Smooth muscle cell of the coronary artery (primary cell): ENCODE results near the gene PRR29. TPM values are rescaled to one million over a fixed set of nuclear protein-coding genes. Genes with fewer than 3 reads are reported as not detected.

Experiments
- total RNA-seq: library from RNA; depleted of rRNA; stranded (reverse); fragments of >200 nt; gene quantifications from 2 replicates; pipeline ENCODE4 v1.2.3, GENCODE V29; 2014; ENCODE audit warnings: low replicate concordance

Gene PRR29
- total RNA-seq = 0.15 and 0.70 TPM in 2 replicates

DNA sequence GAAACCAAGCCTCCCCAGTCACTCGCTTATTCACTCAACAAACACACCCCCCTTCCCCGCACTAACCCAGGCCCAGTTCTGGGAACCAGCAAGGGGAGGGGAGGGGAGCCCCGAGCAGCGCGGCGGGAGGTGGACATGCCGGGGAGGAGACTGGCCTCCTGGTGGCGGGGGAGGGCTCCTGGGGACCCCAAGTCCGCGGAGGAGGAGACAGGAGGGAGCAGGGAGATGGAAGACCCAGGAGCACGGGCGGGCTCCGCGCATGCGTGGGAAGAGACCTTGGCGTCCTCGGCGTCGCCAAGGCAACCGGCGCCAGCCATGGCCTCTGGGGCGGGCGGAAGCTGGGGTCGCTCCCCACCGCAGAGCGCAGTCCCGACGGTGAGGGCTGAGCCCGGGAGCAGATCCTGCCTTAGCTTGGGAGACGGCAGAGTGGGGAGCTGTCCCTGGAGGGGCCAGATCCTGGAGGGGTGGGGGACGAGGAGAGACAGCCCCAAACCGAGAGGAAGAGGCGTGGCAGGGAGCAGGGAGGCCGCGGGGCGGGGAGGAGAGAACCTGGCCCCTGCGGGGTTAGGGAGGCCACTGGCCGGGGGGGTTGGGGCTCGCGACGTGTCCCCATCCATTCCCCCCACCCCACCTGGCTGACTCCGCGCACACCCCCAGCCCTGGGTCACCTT lies at the start of gene PRR29:
PRR29 (plus strand) TSS at position 302 of the 671 bp plus-strand sequence; CDS start at position 316, 14 bp downstream.

GRCh38 chr17:63972796-63973195 lies 25.4 kb upstream of the PRR29 start, which contains the start of gene SCN4A:
Gene SCN4A (minus strand): TSS chr17:63972918. CDS start chr17:63972841, 77 bp downstream.

DNA sequence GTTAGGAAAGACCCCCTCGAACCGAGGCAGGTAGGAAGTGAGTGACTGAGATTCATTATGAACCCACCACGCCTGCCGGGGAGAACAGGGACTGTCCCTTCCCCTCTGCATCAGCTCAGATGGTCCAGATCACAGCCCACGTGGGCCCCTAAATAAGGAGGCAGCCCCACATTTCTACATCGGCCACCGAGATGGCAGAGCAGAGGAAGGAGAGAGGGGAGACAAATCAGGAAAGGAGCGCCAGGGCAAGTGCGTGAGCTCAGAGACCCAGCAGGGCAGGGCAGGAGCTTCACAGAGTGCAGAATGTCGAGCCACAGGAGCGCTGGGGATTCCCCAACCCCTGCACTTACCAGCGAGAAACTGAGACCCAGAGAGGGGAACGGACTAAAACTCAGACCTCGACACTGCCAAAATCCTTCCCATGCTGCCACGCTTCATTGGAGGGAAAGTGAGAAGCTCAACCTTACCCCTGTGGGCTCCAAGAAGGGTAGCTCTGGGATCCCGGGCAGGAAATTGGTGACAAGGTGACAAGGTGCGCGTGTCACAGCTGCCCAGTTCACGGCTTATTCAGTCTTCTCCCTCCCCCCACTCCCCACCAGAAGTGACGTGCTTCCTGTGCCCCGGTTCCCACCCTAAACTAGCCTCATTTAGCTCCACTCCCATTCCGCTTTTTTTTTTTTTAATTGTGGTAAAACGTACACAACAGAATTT lies 22.1 kb downstream of the PRR29 start, which contains the start of gene ICAM2:
ICAM2 (minus strand) TSS at position 578 of the 711 bp plus-strand sequence. CDS start 13,942 bp downstream, outside the sequence.

Other genes starting within 250 kb of the PRR29 start
- gene CCDC47, start 224.8 kb upstream of the PRR29 start, total RNA-seq = 59.0 and 97.6 TPM in 2 replicates
- gene DDX42, start 224.2 kb upstream of the PRR29 start, total RNA-seq = 53.7 and 57.8 TPM in 2 replicates
- gene PSMC5, start 170.9 kb upstream of the PRR29 start, total RNA-seq = 96.3 and 113 TPM in 2 replicates
- 61.0 and 70.8 TPM in 2 replicates for gene FTSJ3, start 170.7 kb upstream of the PRR29 start, total RNA-seq
- 75.8 and 83.0 TPM in 2 replicates for gene SMARCD2, start 155.7 kb upstream of the PRR29 start, total RNA-seq
- not detected in 2 replicates for gene CSH2, start 124.7 kb upstream of the PRR29 start, total RNA-seq
- not detected in 2 replicates for gene GH2, start 116.4 kb upstream of the PRR29 start, total RNA-seq
- not detected in 2 replicates for gene CSH1, start 101.8 kb upstream of the PRR29 start, total RNA-seq
- gene CSHL1, start 87.1 kb upstream of the PRR29 start, total RNA-seq = not detected in 2 replicates
- not detected in 2 replicates for gene GH1, start 79.5 kb upstream of the PRR29 start, total RNA-seq
- gene CD79B, start 66.0 kb upstream of the PRR29 start, total RNA-seq = 1.8 TPM in 1 of 2 replicates, not detected in the other
- gene SCN4A, start 25.4 kb upstream of the PRR29 start, total RNA-seq = not detected in 2 replicates
- gene ICAM2, start 22.3 kb downstream of the PRR29 start, total RNA-seq = 1.8 and 7.6 TPM in 2 replicates
- 4.7 and 14.5 TPM in 2 replicates for gene ERN1, start 131.8 kb downstream of the PRR29 start, total RNA-seq